ENCODE data around the gene CLDN9.

DNA sequence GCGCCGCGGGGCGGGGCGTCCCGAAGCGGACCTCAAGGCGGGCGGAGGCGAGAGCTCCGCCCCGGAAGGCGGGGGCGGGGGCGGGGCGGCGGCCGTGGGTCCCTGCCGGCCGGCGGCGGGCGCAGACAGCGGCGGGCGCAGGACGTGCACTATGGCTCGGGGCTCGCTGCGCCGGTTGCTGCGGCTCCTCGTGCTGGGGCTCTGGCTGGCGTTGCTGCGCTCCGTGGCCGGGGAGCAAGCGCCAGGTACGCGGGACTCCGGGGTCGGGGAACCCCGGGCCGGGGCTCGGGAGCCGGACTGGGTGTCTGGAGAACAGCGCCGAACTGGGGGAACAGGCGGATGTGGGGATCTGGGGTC lies 7.5 kb downstream of the CLDN9 start, which contains the start of gene TNFRSF12A:
- TF ChIP-seq EZH2phosphoT487 (IDR thresholded peaks at IDR 0.05; ENCODE audit: insufficient read depth, low read depth) (no peak), EZH2 (IDR thresholded peaks at IDR 0.05; ENCODE audit: insufficient read depth, poor library complexity, severe bottlenecking) (no peak)

Data from GM23248 (cell line).